ENCODE data around the gene CCDC106.
A peak's percentile ranks its signal among the peaks of the same experiment; 100 is the strongest.

Gene CCDC106

DNA sequence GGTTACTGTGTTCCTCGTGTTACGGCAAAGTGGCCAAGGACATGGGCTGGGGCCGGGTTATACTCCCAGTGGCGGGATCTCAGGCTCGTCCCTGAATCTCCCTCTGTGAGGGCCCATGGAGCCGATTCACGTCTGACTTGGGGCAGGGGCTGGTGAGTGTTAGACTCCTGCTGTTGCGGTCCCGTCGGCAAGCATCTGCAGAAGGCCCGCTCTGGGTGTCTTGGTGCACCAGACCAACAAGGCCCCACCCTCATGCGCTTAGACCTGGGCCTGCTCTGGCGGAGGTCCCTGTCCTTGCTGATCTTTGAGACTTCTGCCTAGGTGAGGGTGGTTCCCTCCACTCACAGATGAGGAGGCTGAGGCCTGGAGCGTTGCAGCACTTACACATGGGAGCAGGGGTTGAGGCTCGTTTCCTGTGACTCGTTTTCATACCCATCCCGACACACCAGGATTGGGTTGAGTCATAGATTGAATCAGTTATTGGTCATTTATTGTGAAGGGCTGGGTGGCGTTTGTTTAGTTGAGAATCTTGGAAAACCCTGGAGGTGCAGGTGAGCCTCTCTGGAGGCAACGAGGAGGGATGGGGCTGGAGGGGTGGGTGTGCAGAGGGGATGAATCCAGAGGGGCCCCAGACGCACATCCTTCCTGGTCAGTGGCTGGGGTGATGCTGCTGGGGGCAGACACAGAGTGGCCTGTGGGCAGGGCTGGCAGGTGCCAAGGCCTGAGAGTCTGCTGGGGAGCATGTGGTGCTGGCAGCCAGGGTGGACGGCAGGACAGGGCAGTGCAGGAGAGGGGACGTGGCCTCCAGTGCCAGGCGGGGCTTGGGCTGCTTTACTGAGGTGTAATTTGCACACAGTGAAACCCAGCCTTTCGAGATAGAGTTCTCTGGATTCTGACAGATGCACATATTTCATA, 31.6 kb downstream of the CCDC106 start:
- TF ChIP-seq, protein P1, sequence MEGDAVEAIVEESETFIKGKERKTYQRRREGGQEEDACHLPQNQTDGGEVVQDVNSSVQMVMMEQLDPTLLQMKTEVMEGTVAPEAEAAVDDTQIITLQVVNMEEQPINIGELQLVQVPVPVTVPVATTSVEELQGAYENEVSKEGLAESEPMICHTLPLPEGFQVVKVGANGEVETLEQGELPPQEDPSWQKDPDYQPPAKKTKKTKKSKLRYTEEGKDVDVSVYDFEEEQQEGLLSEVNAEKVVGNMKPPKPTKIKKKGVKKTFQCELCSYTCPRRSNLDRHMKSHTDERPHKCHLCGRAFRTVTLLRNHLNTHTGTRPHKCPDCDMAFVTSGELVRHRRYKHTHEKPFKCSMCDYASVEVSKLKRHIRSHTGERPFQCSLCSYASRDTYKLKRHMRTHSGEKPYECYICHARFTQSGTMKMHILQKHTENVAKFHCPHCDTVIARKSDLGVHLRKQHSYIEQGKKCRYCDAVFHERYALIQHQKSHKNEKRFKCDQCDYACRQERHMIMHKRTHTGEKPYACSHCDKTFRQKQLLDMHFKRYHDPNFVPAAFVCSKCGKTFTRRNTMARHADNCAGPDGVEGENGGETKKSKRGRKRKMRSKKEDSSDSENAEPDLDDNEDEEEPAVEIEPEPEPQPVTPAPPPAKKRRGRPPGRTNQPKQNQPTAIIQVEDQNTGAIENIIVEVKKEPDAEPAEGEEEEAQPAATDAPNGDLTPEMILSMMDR (conservative IDR thresholded peaks at IDR 0.05; ENCODE audit: low read length) = no peak
- DNase-seq (ENCODE audit: low read depth) = no peak
- no peak overlapping the region for H3K4me3 ChIP-seq (ENCODE audit: low read length)

DNA sequence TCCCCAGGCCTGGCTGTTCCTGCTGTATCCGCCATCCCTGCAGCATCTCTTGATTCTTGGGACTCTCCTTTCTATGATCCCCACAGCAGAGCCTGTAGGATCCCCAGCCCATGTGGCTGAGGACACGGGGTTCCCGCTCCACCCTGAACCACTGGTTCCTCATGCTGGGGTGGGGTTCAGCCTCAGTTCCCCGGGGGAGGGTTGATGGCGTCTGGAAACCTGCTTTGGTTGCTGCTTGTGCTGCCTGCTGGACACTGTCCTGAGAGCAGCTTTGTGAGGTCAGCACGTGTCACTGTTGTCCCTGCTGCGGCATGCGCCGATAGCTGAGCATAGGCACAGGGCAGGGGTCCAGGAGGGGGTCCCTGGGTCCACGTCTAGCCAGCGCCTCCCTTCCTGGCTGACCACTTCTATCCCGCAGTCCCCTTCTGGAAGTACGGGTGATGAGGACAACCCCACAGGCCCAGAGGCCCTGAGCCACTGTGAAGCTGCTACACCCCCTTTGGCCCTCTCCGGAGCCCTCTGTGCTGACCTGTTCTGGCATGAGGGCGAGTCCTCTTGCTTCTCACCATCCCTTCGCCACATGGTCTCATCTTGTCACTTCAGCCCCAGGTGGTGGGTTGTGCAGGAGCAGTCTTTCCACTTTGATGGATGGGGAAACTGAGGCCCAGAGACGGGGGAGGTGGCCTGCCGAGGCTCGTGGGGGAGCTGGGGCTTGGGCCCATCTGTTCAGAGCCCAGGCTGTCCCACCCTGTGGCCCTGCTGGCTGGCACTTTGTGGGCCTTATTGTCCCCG, 32.5 kb downstream of the CCDC106 start:
- no peak overlapping the region for H3K4me3 ChIP-seq (ENCODE audit: low read length)
- DNase-seq (ENCODE audit: low read depth) = no peak
- TF ChIP-seq, protein P1 (conservative IDR thresholded peaks at IDR 0.05; ENCODE audit: low read length) = no peak

DNA sequence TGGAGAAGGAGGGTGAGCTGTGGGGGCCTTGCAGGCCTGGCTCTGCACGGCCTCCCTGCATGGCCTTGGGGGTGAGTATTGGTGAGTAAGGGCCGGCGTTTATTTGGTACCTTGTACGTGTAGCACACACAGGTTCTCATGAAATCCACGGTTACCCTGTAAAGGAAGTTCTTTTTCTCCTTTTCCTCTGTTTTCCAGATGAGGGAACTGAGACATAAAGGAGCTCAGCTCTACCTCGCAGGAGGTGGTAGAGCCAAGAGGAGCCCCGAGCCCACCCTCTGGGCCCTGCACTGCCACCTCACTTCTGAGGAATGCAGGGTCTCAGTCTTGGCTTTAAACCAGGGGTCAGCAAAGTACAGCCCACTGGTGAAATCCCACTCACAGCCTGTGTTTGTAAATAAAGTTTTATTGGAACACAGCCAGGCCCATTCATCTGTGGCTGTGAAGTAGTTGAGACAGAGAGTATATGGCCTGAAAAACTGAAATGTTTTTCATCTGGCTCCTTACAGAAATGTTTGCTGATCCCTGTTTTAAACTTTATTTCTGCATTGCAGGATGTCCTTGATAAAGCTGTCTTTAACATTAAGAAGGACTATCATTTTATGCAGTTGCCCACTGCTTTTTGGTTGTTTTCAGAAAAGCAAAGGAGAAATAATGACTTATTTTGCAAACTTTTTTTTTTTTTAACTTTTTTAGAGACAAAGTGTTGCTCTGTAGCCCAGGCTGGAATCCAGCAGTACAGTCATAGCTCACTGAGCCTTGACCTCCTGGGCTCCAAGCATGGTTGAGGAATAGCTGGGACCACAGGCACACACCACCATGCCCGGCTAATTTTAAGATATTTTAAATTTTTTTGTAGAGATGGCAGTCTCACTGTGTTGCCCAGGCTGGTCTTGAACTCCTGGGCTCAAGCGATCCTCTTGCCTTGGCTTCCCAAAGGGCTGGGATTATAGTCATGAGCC, 33.4 kb downstream of the CCDC106 start:
- DNase-seq (ENCODE audit: low read depth) = peak; percentile 15
- H3K4me3 ChIP-seq (ENCODE audit: low read length) = no peak overlapping the region
- TF ChIP-seq, protein P1 (conservative IDR thresholded peaks at IDR 0.05; ENCODE audit: low read length) = no peak

DNA sequence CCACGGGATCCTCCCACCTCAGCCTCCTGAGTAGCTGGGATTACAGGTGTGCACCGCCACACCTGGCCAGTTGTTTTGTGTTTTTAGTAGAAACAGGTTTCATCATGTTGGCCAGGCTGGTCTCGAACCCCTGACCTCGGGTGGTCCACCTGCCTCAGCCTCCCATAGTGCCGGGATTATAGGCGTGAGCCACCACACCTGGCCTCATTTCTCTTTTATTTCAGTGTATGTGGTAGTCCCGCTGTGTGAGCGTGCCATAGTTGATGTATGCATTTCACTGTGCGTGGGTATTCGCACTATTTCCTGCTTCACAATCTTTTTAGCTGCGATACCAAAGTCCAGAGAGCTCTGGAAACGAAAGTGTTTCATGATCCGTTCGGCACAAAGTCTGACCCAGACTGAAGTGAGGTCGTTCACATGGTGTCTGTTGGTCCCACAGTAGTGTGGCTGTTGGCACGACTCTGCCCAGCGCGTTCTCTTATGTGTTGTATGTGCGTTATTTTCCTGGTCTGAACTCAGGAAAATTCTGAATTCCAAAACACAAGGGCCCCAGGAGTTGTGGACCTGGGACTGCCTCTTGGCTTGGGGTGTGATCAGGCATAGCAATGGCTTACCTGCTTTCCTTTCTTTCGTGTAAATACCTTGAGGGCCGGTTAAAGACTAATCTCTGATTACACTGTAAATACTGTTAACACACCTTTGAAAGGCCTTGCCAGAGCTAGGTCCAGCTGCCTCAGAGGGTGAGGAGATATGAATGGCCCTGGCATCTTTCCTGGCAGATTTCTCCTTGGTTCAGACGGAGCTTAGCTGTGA, 35.6 kb downstream of the CCDC106 start:
- no peak overlapping the region for H3K4me3 ChIP-seq (ENCODE audit: low read length)
- no peak for DNase-seq (ENCODE audit: low read depth)
- TF ChIP-seq, protein P1 (conservative IDR thresholded peaks at IDR 0.05; ENCODE audit: low read length) = no peak

DNA sequence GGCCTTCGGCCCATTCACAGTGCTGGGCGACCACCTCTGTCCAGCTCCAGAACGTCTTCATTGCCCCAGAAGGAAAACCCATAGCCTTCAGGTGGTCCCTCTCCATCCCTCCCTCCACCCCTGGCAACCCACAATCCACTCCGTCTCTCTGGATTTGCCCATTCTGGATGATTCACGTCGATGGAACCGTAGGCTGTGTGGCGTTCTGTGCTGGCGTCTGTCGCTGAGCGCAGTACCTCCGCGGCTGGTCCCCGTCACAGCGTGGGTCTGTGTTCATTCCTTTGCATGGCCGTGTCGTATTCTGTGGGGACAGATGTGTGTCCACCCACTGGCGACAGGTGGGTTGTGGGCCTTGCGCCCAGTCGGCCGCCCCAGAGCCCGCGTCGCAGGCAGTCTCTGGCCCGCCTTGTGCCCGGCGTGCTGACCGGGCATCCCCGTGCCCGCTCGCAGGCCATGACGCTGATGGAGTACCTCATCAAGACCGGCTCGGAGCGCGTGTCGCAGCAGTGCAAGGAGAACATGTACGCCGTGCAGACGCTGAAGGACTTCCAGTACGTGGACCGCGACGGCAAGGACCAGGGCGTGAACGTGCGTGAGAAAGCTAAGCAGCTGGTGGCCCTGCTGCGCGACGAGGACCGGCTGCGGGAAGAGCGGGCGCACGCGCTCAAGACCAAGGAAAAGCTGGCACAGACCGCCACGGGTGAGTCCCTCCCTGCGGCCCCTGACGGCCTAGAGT, 37.1 kb downstream of the CCDC106 start:
- H3K4me3 ChIP-seq (ENCODE audit: low read length) = no peak overlapping the region
- TF ChIP-seq, protein P1 (conservative IDR thresholded peaks at IDR 0.05; ENCODE audit: low read length) = no peak
- no peak for DNase-seq (ENCODE audit: low read depth)

Measured in AG10803 (cell line).